NK-92 treated with Interleukin-12 subunit alpha and Interleukin-12 subunit beta, amount 100 ng/mL, for 24 hours (cell line): ENCODE results near the gene STATH.
"Not testable (repeated sequence)": the region's sequence is repeated elsewhere in the genome, so short reads cannot be mapped to it uniquely, and the experiment has no call there.

Experiments used
- DNase-seq: peaks from one replicate; lab custom pipeline; 2025; lab: John Stamatoyannopoulos, UW

Gene STATH, protein sequence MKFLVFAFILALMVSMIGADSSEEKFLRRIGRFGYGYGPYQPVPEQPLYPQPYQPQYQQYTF

GRCh38 chr4:69995526-69996016 is at the start of gene STATH:
Gene STATH (plus strand): TSS chr4:69995966. CDS start chr4:69998438, 2,472 bp downstream.
- DNase-seq, result no peak

DNA sequence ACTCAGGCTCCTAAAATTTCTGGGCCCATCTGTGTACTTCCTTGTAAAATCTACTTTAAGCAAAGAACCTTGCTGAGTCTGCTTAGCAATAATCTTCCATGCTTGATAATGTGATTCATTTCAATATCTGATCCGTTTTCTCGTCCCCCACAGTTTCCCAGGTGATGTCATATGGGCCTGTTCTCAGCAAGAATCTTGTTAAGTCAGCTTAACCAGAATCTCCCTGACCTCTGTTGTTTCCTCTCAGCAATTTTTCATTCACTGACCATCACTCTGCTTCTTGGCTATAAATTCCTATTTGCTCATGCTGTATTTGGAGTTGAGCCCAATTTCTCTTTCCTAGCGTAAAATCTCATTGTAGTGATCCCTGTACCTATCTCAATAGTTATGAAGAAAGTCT is 44.2 kb upstream of the STATH start:
- DNase-seq, result no peak

DNA sequence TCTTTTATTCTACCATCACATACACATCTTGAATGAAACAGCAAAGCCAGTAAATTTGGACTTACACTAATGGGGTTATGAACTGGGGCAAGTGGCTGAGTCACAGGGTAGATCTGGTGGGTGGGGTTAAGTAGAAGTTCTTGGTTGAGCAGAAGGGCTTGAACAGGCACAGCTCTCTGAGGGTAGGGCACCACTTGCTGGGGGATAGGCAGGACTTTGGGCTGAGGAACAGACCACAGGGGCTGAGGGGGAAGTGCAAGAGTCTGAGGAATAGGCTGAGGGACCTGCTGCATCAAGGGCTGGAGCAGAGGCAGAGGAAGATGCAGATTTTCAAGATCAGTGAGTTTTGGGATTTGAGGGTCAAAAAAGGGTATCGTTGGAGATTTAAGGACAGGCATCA is 38.6 kb upstream of the STATH start:
- DNase-seq, result no peak

GRCh38 chr4:69965628-69966027 is 30.1 kb upstream of the STATH start, which contains the start of gene CSN2:
Gene CSN2 (minus strand): TSS chr4:69965728. CDS start chr4:69960995, 4,733 bp downstream.
- DNase-seq, result no peak

DNA sequence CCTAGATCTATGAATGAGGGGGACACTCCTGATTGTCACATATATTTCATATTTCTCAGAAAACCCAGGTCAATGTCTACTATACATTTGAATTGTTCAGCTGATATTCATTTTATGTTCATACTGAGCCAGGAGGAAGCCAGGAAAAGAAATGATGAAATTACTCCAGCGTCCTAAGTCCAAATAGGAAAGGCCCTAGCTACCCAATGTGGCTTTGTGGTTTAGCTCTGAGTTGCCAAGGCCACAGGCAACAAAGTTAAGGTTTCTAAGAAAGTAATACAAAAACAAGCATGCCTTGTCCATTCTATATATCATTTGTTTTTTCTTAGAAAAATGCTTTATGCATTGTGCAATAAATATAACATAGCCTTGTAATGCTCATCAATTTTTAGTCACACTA is 25.7 kb upstream of the STATH start:
- no peak for DNase-seq

DNA sequence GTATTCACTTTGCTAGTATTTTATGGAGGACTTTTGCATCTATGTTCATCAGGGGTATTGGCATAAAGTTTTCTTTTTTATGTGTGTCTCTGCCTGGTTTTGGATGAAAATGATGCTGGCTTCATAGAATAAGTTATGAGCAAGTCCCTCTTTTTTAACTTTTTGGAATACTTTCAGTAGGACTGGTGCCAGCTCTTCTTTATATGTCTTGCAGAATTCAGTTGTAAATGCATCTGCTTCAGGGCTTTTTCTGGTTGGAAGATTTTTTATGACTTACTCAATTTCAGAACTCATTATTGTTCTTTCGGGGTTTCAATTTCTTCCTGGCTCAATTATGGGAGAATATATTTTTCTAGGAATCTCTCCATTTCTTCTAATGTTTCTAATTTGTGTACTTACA is 21.1 kb upstream of the STATH start:
- DNase-seq, result no peak

DNA sequence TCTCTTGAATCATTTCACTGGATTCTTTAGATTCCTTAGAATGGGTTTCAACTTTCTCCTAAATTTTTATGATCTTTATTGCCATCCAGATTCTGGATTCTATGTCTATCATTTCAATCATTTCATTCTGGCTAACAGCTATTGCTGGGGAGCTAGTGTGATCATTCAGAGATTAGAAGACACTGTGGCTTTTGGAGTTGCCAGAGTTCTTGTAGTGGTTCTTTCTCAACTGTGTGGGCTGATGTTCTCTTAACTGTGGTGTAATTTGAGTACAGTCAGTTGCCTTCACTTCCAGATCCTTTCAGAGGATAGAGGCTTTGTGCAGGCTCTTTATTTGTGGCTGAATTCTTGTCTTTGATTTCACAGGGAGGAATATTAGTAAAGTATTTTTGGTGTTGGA is 18.2 kb upstream of the STATH start:
- no peak for DNase-seq

GRCh38 chr4:69984030-69984443 is 11.7 kb upstream of the STATH start:
- DNase-seq, result no peak

DNA sequence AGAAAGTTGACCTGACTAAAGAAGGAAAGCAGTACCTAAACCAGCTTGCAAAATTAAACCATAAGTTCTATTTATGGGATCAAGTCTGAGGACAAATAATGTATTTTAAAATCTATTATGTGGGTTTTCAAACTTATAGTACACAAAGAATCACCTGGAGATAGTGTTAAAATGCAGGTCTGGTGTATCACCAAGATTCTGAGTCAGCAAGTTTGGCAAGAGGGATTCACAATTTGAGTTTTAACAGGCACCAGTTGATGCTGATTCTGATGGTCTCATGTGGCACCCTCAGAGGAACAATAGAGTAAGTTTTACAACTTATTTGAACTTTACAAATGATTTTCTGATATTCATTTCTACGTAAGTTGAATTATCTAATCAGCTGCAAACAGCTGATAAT is 9.1 kb upstream of the STATH start:
- DNase-seq, result no peak

GRCh38 chr4:69991016-69991415 is 4.8 kb upstream of the STATH start:
- DNase-seq, result no peak

DNA sequence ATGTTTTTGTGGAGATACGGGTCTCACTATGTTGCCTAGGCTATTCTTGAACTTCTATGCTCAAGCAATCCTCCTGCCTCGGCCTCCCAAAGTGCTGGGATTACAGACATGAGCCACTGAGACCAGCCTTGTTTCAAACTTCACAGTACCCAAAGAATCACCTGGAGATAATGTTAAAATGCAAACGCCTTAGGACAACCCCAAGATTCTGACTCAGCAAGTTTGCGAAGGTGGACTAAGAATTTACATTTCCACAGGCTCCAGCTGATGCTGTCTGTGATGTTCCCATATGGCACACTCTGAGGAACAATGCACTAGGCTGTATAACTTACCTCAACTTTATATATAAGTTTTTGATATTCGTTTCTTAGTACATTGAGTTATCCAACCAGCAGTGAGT is 984 bp upstream of the STATH start:
- DNase-seq, result no peak

DNA sequence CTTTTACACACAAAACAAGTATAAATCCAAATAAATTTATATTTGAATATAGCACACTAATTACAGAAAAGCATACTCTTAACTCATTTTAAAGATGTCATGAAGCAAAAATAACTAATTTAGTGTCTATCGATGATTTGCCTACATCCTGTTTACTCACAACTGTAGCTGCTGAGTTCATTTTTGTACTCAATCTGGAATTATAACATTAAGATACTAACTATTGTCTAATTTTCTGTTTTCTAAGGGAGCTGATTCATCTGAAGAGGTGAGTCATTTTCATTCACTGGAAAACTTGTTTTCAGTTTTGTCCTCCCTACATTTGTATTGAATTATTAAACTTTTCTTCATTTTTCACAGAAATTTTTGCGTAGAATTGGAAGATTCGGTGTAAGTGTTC is 3.7 kb downstream of the STATH start:
- no peak for DNase-seq

DNA sequence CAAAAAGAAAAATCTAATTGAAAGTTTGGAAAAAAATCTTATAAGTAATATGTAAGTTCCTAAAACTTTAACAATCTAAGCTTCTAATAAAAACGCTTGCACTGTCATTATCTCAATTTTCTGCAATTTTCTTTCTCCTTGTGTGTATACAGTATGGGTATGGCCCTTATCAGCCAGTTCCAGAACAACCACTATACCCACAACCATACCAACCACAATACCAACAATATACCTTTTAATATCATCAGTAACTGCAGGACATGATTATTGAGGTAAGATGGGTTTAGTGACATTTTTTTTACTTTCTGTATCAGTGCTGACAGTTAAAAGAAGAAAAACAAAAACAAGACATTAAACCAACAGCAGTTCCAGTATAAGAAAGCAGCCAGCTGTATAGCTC is 4.9 kb downstream of the STATH start:
- DNase-seq, result no peak

GRCh38 chr4:70002507-70002906 is 6.7 kb downstream of the STATH start:
- DNase-seq, result no peak

GRCh38 chr4:70008771-70009170 is 13.0 kb downstream of the STATH start:
- DNase-seq, result no peak

DNA sequence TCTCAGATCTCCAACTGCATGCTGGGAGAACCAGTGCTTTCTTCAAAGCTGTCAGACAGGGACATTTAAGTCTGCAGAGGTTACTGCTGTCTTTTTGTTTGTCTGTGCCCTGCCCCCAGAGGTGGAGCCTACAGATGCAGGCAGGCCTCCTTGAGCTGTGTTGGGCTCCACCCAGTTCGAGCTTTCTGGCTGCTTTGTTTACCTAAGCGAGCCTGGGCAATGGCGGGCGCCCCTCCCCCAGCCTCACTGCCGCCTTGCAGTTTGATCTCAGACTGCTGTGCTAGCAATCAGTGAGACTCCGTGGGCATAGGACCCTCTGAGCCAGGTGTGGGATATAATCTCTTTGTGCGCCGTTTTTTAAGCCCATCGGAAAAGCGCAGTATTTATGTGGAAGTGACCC is 23.2 kb downstream of the STATH start:
- not testable (repeated sequence) for DNase-seq

DNA sequence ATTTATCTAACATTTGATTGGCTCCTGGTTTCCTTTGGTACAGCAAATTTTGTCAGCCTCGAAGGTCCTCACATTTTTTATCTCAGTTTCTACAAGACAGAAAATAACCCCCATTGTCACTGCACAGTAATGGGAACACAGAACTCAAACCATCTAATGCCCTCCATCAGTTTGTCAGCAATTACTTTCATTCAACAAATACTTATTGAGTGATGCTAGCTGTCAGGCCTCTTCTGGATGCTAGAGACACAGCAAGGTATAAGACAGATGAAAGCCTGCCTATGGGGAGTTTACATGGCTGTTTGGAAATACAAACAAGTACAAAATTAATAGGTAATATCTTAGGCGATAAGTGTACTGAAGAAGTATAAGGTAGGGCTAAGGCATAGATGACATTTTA is 27.5 kb downstream of the STATH start:
- DNase-seq, result no peak

DNA sequence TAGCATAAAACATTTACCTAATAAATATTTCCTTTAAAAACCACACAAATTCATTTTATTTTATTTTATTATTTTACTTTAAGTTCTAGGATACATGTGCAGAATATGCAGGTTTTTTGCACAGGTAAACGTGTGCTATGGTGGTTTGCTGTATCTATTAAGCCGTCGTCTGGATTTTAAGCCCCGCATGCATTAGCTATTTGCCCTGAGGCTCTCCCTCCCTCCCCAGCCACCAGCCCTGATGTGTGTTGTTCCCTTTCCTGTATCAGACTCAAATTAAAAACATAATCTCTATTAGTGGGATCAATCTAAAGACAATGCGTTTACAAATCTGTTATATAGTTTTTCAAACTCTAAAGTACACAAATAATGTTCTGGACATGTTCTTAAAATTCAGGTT is 31.2 kb downstream of the STATH start:
- no peak for DNase-seq

DNA sequence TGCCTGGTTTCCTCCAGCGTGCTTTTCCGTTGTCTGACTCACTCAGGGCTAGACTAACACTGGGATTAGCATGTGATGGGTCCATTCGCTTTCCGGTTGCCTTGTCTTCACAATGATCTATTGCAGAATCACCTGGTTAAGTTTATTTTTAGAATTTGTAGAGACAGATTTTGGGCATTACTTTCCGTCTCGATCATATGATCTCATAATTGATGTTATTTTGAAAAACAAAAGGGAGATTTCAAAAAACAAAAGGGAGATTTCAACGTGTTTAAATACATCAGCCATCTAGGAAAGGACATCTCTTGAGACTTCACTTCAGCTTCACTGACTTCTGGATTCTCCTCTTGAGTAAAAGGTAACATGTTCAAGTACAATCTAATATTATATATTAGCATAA is 32.4 kb downstream of the STATH start, which contains the start of gene HTN3:
Gene HTN3 (plus strand): TSS at position 301 of the 400 bp plus-strand sequence. CDS start 2,282 bp downstream, outside the sequence.
- DNase-seq, result not testable (repeated sequence)

DNA sequence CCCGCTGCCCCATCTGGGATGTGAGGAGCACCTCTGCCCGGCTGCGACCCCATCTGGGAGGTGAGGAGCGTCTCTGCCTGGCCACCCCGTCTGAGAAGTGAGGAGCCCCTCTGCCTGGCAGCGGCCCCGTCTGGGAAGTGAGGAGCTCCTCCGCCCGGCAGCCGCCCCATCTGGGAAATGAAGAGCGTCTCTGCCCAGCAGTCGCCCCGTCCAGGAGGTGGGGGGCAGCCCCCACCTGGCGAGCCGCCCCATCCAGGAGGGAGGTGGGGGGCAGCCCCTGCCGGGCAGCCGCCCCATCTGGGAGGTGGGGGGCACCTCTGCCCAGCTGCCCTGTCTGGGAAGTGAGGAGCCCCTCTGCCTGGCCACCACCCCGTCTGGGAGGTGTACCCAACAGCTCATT is 41.8 kb downstream of the STATH start:
- not testable (repeated sequence) for DNase-seq

GRCh38 chr4:70039928-70040327 is 44.2 kb downstream of the STATH start:
- not testable (repeated sequence) for DNase-seq

DNA sequence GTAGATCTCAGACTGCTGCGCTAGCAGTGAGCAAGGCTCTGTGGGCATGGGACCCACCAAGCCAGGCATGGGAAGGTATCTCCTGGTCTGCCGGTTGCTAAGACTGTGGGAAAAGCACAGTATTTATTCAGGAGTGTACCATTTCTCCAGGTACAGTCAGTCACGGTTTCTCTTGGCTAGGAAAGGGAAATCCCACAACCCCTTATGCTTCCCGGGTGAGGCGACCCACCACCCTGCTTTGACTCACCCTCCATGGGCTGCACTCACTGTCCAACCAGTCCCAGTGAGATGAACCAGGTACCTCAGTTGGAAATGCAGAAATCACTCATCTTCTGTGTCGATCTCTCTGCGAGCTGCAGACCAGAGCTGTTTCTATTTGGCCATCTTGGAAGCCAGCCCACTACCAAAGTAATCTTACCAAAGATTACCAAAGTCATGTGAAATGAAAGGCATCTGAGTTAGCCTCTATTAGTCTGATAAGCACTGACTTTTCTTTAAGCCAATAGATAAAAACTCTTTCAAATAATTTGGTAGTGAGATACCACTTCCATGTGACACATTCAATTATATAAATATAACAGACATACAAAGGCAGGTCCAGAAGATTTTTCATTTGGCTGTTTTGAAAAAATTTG is 46.0 kb downstream of the STATH start:
- DNase-seq, result no peak

- not testable (repeated sequence) for DNase-seq
Measured at GRCh38 chr4:70050138-70050537, 54.4 kb downstream of the STATH start, which contains the start of gene HTN1. Gene HTN1 (plus strand): TSS chr4:70050438. CDS start chr4:70053077, 2,639 bp downstream.
